HG02870 (cell line): ENCODE data around the gene BMP2K.

Source experiments
- ATAC-seq: cut with Tn5 transposase; IDR thresholded peaks from one replicate; pipeline ENCODE4 v1.9.1; 2021; ENCODE audit warnings: mild to moderate bottlenecking, moderate library complexity; ENCODE audit not compliant: unreplicated experiment

BMP2K gene

GRCh38 chr4:78763763-78764387 is 12.3 kb upstream of the BMP2K start:
- no peak for ATAC-seq

- no peak for ATAC-seq
Observed at GRCh38 chr4:78764498-78764961, 11.6 kb upstream of the BMP2K start.

- ATAC-seq = no peak
Observed at GRCh38 chr4:78765432-78766006, 10.6 kb upstream of the BMP2K start.

- no peak for ATAC-seq
Observed at GRCh38 chr4:78766026-78766425, 10.1 kb upstream of the BMP2K start.

- peak; percentile 85 for ATAC-seq
Observed at GRCh38 chr4:78766650-78767049, 9.5 kb upstream of the BMP2K start.

- ATAC-seq = peak; percentile 68
Observed at GRCh38 chr4:78767350-78767749, 8.8 kb upstream of the BMP2K start.

- ATAC-seq = no peak
Observed at GRCh38 chr4:78768452-78769180, 7.5 kb upstream of the BMP2K start.

GRCh38 chr4:78770091-78770642 is 6.0 kb upstream of the BMP2K start:
- no peak for ATAC-seq

- no peak for ATAC-seq
Observed at GRCh38 chr4:78772526-78773091, 3.5 kb upstream of the BMP2K start.

GRCh38 chr4:78774417-78774816 is 1.7 kb upstream of the BMP2K start:
- no peak for ATAC-seq

- ATAC-seq = peak; percentile 57
Observed at GRCh38 chr4:78775303-78776078, 659 bp upstream of the BMP2K start.

GRCh38 chr4:78776729-78777575 is 802 bp downstream of the BMP2K start:
- ATAC-seq = peak; percentile 24

GRCh38 chr4:78777576-78777940 is 1.4 kb downstream of the BMP2K start:
- ATAC-seq = no peak

GRCh38 chr4:78778530-78778929 is 2.4 kb downstream of the BMP2K start:
- no peak for ATAC-seq

- ATAC-seq = no peak
Observed at GRCh38 chr4:78779280-78779679, 3.1 kb downstream of the BMP2K start.

GRCh38 chr4:78780093-78780492 is 3.9 kb downstream of the BMP2K start:
- ATAC-seq = no peak

- no peak for ATAC-seq
Observed at GRCh38 chr4:78781139-78781538, 5.0 kb downstream of the BMP2K start.

- ATAC-seq = no peak
Observed at GRCh38 chr4:78781924-78782323, 5.8 kb downstream of the BMP2K start.

- no peak for ATAC-seq
Observed at GRCh38 chr4:78784236-78784865, 8.2 kb downstream of the BMP2K start.
